Lower leg skin (tissue), 3 donors: Measurements from ENCODE around the gene CAPN9.

Experiments
- CTCF ChIP-seq, 3 donors: fragments of 450-650 bp; IDR thresholded peaks; one replicate each; pipeline ENCODE4 v1.5.1; 2016; ENCODE audit warnings: antibody characterized with exemption in 3 of 3, mild to moderate bottlenecking in 3 of 3, moderate library complexity in 2 of 3
- POLR2A ChIP-seq, 2 donors: fragments of 450-650 bp; IDR thresholded peaks; one replicate each; pipeline ENCODE4 v1.6.1; 2016 to 2017; ENCODE audit warnings: antibody characterized with exemption in 2 of 2, mild to moderate bottlenecking in 1 of 2, moderate library complexity in 1 of 2

- TF ChIP-seq POLR2A (IDR thresholded peaks at IDR 0.05) (no peak), CTCF (IDR thresholded peaks at IDR 0.05) (no peak)
Measured at GRCh38 chr1:230800891-230801840, 54.0 kb downstream of the CAPN9 start.
